PC-3 (cell line): Measurements from ENCODE around the gene GIT2.

Experiments used
- CTCF ChIP-seq: fragments of 300-600 bp; sonication (generic); conservative IDR thresholded peaks from 2 replicates; pipeline ENCODE4 v1.5.1; 2017; ENCODE audit warnings: antibody characterized with exemption, low read depth, mild to moderate bottlenecking, low read length
- EZH2 ChIP-seq: fragments of 300-600 bp; sonication (generic); IDR thresholded peaks from one replicate; pipeline ENCODE4 v1.6.1; 2017; ENCODE audit warnings: antibody characterized with exemption, mild to moderate bottlenecking, low read length; ENCODE audit not compliant: unreplicated experiment
- EZH2phosphoT487 ChIP-seq: fragments of 300-600 bp; sonication (generic); IDR thresholded peaks from 2 replicates; pipeline ENCODE4 v1.6.1; 2018; ENCODE audit warnings: mild to moderate bottlenecking, antibody characterized with exemption, low read length, borderline replicate concordance

DNA sequence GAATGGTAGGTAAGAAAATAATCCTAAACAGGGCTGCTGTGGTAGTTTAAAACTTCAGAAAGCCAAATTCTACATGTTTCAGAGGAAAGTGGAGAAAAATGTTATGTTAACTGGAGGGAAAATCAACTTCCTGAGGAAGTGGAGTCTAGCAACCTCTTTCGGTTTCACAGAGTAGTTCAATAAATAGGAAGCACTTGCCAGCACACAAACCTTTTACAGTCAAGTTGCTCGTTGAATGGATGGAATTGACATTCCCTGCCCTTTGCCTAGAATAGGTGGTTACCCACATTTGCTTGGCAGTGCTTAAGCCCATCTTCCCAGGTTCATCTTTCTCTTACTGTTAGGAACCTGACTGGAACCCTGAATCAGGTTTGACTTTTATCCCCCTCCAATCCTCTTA lies 19.0 kb upstream of the GIT2 start:
- no peak for TF ChIP-seq CTCF
- no peak for TF ChIP-seq EZH2phosphoT487
- no peak for TF ChIP-seq EZH2
